Testis (tissue), 3 donors: ENCODE results near the gene GHRHR. TPM values are rescaled to one million over a fixed set of nuclear protein-coding genes. Genes with fewer than 3 reads are reported as not detected.

Source experiments
- DNase-seq: peaks from one replicate; pipeline ENCODE4 v3.0.0-alpha.2; 2019
- H3K27ac ChIP-seq, 2 donors: fragments of 200-600 bp; sonication (generic); one replicate each; pipeline ENCODE4 v1.5.1; 2019
- H3K27me3 ChIP-seq: fragments of 200-600 bp; sonication (generic); one replicate; pipeline ENCODE4 v1.5.1; 2019
- H3K36me3 ChIP-seq: fragments of 200-600 bp; sonication (generic); one replicate; pipeline ENCODE4 v1.5.1; 2017; ENCODE audit warnings: low read depth; ENCODE audit errors: missing control alignments
- H3K4me1 ChIP-seq: fragments of 200-600 bp; sonication (generic); one replicate; pipeline ENCODE4 v1.5.1; 2019
- H3K4me3 ChIP-seq, 2 donors: fragments of 200-600 bp; sonication (generic); one replicate each; pipeline ENCODE4 v1.5.1; 2017 to 2019
- H3K9me3 ChIP-seq: fragments of 200-600 bp; sonication (generic); one replicate; pipeline ENCODE4 v1.5.1; 2017
- POLR2A ChIP-seq: fragments of 450-650 bp; IDR thresholded peaks from one replicate; pipeline ENCODE4 v1.6.1; 2017; ENCODE audit warnings: antibody characterized with exemption, mild to moderate bottlenecking, moderate library complexity
- WGBS, 2 donors: methylation state at CpG; one replicate each; pipeline ENCODE4 v1.1.5; 2018; 5-methylcytosine and 5-hydroxymethylcytosine counted together
- intact Hi-C: fragments of 100-400 bp; cut with DNase I; formaldehyde crosslinking; loops from one replicate; pipeline ENCODE4 v1.15.1; 2023; ENCODE audit warnings: low total_unique reads
- polyA plus RNA-seq: library from polyadenylated mRNA; stranded (reverse); fragments of 350-450 nt; fragmentation: Illumina TruSeq; extraction: RNeasy Lipid Tissue Mini Kit (QIAGEN cat#74804); gene quantifications from one replicate; pipeline ENCODE4 v1.2.3, GENCODE V29; 2014; ENCODE audit warnings: low read depth, low replicate concordance; ENCODE audit not compliant: insufficient read depth
- total RNA-seq, 2 donors: library from RNA; depleted of rRNA; stranded (reverse); fragments of >200 nt; gene quantifications; one replicate each; pipeline ENCODE4 v1.2.3, GENCODE V29; 2016
- TF ChIP-seq, protein P1 (sequence below), 3 experiments: fragments of 450-650 bp in 2 of 3; fragments of 200-600 bp in 1 of 3; sonication (generic) in 1 of 3; IDR thresholded peaks; one replicate each; pipeline ENCODE4 v1.5.1; 2016 to 2019; ENCODE audit warnings: antibody characterized with exemption in 3 of 3, mild to moderate bottlenecking in 2 of 3, moderate library complexity in 1 of 3

GHRHR gene
- total and polyA plus RNA-seq, 3 donors from 2014 or later = 1.4 to 3.6 (median 2.1) TPM

DNA sequence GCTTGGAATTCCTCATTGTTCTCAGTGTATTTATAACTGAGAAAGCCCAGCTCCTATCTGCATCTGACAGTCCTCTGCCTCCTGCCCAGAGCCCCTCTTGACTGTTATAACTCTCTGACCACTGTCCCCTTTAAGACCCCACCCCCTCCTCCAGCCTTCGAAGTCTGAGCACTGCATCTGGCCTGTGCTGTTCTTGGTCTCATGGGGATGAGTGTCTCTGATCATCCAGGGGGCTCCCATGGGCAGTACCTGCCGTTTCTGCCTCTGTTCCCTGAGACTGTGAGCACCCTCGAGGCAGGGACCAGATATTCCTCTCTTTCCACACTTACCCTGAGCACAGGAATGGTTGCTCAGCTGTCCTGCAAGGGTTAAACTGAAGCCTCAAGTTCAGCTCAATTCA, 7.7 kb downstream of the GHRHR start:
- Histone ChIP-seq H3K4me3 (no peak overlapping the region), H3K27me3 (no peaks in the 10 kb centered on the region), H3K27ac (no peak overlapping the region), H3K4me1 (no peaks in the 10 kb centered on the region), H3K9me3 (no peaks in the 10 kb centered on the region), H3K36me3 (no peaks in the 10 kb centered on the region)
- DNase-seq = no peak
- TF ChIP-seq POLR2A = no peak
- TF ChIP-seq, protein P1, sequence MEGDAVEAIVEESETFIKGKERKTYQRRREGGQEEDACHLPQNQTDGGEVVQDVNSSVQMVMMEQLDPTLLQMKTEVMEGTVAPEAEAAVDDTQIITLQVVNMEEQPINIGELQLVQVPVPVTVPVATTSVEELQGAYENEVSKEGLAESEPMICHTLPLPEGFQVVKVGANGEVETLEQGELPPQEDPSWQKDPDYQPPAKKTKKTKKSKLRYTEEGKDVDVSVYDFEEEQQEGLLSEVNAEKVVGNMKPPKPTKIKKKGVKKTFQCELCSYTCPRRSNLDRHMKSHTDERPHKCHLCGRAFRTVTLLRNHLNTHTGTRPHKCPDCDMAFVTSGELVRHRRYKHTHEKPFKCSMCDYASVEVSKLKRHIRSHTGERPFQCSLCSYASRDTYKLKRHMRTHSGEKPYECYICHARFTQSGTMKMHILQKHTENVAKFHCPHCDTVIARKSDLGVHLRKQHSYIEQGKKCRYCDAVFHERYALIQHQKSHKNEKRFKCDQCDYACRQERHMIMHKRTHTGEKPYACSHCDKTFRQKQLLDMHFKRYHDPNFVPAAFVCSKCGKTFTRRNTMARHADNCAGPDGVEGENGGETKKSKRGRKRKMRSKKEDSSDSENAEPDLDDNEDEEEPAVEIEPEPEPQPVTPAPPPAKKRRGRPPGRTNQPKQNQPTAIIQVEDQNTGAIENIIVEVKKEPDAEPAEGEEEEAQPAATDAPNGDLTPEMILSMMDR (IDR thresholded peaks at IDR 0.05) = no peak
- 60 to 65% methylated on average over 3 of the region's 3 CpGs for WGBS, 2 donors
- intact Hi-C loops = loop anchor here (10.0 kb wide), 2 partner anchors 167 to 237 kb away; no protein-coding TSS in a partner anchor

GRCh38 chr7:30971840-30972563, 8.2 kb downstream of the GHRHR start:
- H3K27me3 ChIP-seq = no peaks in the 10 kb centered on the region
- 63 to 68% methylated on average over 15 of the region's 15 CpGs for WGBS, 2 donors
- no peaks in the 10 kb centered on the region for H3K36me3 ChIP-seq
- intact Hi-C loops = loop anchor here (10.0 kb wide), 2 partner anchors 167 to 237 kb away; no protein-coding TSS in a partner anchor
- no peak overlapping the region for H3K27ac ChIP-seq
- no peak for DNase-seq
- no peak overlapping the region for H3K4me3 ChIP-seq
- H3K9me3 ChIP-seq = no peaks in the 10 kb centered on the region
- TF ChIP-seq, protein P1 (IDR thresholded peaks at IDR 0.05) = no peak
- TF ChIP-seq POLR2A = no peak
- no peaks in the 10 kb centered on the region for H3K4me1 ChIP-seq

GRCh38 chr7:30973292-30973691, 9.5 kb downstream of the GHRHR start:
- Histone ChIP-seq H3K27me3 (no peaks in the 10 kb centered on the region), H3K27ac (no peak overlapping the region), H3K4me3 (no peak overlapping the region), H3K36me3 (no peaks in the 10 kb centered on the region), H3K9me3 (no peaks in the 10 kb centered on the region), H3K4me1 (no peaks in the 10 kb centered on the region)
- TF ChIP-seq POLR2A = no peak
- TF ChIP-seq, protein P1 (IDR thresholded peaks at IDR 0.05) = no peak
- intact Hi-C loops = loop anchor here (10.0 kb wide), 2 partner anchors 168 to 238 kb away; no protein-coding TSS in a partner anchor
- 80 to 100% methylated on average over 1 to 3 of the region's 3 CpGs for WGBS, 2 donors
- DNase-seq = no peak

- intact Hi-C loops = loop anchor here (10.0 kb wide), 2 partner anchors 169 to 239 kb away; no protein-coding TSS in a partner anchor
These were observed 10.2 kb downstream of the GHRHR start for GRCh38 chr7:30973791-30974604.

More at GRCh38 chr7:30973791-30974604, 10.2 kb downstream of the GHRHR start:
- TF ChIP-seq POLR2A = no peak
- TF ChIP-seq, protein P1 (IDR thresholded peaks at IDR 0.05) = no peak
- Histone ChIP-seq H3K27me3 (no peaks in the 10 kb centered on the region), H3K9me3 (no peaks in the 10 kb centered on the region), H3K4me1 (no peaks in the 10 kb centered on the region), H3K36me3 (no peaks in the 10 kb centered on the region), H3K27ac (no peak overlapping the region), H3K4me3 (no peak overlapping the region)
- no peak for DNase-seq
- 93 to 98% methylated on average over 9 to 18 of the region's 18 CpGs for WGBS, 2 donors
